ENCODE measurements around the gene EIF2B2.
"Not testable (repeated sequence)": the region's sequence is repeated elsewhere in the genome, so short reads cannot be mapped to it uniquely, and the experiment has no call there.

EIF2B2 gene

DNA sequence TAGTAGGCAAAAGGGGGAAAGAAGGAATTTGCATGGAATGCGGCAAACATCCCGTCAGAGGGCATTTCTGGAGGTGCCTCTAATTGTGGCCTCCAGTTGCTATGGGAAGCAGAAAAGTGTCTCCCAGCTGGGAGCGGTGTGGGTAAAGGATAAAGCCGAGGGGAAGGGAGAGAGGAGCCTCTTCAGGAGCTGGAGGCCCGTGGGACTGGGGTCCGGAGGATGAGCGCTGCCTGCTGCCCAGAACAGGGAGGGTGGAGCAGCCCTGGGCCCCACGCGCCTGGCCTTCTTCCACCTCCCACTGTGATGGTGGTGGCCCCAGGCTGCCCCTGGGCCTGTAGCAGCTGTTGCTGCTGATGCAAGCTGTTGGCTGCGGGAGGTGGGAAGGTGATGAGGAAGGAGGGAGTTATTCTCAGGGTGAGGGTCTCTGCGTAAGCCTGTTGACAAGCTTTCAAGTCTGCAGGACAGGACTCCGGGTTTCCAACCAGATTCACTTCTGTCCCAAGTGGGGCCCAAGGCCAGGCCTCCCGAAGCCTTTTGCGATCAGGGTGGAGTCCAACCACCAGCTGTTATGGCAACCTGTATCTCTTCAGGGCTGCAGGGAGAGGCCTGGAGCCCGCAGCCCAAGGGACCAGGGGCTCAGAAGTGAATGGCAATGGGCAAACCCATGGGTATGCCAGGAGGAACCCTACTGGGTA lies 28.2 kb upstream of the EIF2B2 start:
- DNase-seq: no peak

GRCh38 chr14:74975059-74975810 lies 27.5 kb upstream of the EIF2B2 start:
- no peak for DNase-seq

- no peak for DNase-seq
These were observed 26.2 kb upstream of the EIF2B2 start for GRCh38 chr14:74976264-74977113.

DNA sequence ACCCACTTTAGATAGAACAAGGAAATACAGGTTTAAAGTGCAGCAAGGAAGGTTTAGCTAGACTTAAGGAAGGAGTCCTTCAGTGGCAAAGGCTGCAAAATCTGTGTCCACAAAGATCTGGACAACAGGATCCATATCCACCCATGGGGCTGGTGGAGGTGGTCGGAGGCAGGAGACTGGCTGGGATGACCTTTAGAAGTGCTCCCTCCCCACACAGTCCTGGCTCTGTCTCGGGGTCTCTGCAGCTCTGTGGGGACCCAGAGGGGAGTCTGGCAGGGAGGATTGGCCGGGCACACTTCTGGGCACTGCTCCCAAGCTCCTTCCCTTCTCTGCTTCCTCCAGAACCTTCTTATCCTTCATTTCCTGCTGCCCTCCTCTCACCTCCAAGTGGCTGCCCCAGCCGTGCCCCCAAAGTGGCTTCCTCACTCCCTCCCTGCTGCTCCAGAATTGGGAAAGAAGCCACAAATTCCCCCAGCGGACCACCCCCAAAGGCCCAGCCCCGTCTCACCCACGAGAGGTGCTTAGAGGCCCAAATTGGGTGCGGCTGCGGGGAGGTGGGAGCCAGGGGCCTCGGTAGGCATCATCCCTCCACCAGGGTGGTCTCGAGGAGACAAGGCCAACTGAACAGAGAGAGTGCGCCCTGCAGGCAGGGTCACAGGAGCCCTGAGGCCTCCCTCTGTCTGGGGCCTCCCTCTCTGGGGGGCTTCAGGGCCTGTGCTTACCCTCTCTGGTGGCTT lies 25.4 kb upstream of the EIF2B2 start:
- DNase-seq: no peak

- DNase-seq: no peak
These were observed 24.8 kb upstream of the EIF2B2 start for GRCh38 chr14:74977901-74978385.

- DNase-seq: no peak
These were observed 24.2 kb upstream of the EIF2B2 start for GRCh38 chr14:74978416-74978947.

DNA sequence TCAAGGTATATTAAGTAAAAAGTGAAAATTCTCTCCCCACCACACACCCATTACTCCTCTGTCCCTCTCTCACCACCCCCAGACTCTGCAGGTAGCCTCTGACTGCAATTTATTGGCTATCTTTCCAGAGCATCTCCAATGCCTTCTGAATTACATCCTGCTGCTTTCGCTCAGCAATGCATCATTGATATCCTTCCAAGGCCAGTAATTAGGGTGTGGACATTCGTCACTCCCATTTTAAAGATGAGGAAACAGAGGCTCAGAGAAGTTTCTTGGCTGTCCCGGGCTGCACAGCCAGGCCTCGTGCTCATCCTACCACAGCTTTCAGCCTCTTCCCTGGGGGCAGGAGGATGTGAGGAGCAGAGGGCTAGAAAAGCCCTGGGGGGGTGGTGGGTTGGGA lies 23.7 kb upstream of the EIF2B2 start:
- no peak for DNase-seq

- DNase-seq: no peak
These were observed 23.0 kb upstream of the EIF2B2 start for GRCh38 chr14:74979442-74980397.

DNA sequence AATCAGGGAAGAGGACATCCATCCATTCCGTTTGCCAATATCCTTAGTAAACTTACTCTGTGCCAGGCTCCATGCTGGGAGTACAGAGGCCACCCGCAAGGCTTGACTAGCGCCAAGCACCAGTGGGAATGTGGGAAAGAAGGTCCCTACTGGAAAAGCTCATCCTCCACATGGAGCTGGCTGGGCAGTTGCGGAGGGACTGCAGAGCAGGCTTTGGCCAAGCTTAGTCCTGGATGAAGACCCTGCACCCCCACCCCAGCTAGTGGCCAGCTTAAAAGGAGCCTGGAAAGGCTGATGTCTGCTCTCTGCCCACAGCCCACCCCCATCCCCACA lies 22.4 kb upstream of the EIF2B2 start:
- no peak for DNase-seq

DNA sequence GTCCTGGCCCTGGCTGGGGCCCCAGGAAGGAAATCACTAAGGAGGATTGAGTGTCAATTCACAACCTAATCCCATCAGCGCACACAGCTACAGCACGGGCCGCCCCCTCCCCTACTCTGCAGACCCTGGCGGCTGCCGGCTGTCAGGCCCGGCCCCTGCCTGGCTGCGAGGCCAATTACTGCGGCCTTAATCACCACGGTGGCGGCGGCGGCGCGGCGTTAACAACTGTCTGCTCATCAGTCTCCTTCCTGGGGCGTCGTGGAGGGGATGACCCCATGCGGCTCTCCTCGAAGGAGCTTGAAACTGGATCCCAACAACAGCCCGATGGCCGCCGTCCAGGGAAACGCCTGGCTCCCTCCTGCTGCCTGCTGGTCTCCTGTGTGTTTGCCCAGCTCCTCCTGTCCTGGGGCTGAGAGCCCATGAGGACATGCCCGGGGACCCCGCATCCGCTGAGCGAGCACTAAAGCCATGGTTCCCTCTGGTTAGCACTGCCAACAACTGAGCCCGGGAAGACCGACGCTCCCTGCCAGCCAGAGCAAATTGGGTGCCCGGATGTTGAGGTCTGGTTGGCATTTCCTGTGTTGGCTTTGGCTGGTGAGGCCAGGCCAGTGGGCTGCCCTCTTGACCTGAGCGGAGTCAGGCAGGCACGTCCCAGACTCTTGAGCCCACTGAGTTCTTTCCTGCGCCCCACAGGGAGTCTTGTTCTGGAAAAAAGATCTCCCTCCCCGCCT lies 21.8 kb upstream of the EIF2B2 start:
- no peak for DNase-seq

GRCh38 chr14:74981462-74981782 lies 21.3 kb upstream of the EIF2B2 start:
- DNase-seq: no peak

- DNase-seq: no peak
These were observed 20.9 kb upstream of the EIF2B2 start for GRCh38 chr14:74981833-74982232.

- no peak for DNase-seq
These were observed 20.1 kb upstream of the EIF2B2 start for GRCh38 chr14:74982661-74983060.

DNA sequence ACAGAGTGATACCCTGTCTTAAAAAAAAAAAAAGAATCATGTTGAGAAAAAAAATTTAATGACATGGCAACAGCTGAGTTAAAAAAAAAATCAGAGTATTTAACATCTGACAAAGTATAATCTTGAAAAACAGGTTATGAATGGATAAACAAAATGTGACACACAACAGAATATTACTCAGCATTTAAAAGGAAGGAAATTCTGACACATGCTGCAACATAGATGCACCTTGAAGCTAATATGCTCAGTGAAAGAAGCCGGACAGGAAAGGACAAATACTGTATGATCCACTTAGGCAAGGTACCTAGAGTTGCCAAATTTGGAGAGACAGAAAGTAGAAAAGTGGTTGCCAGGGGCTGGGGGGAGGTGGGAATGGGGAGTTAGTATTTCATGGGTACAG lies 19.4 kb upstream of the EIF2B2 start:
- no peak for DNase-seq

DNA sequence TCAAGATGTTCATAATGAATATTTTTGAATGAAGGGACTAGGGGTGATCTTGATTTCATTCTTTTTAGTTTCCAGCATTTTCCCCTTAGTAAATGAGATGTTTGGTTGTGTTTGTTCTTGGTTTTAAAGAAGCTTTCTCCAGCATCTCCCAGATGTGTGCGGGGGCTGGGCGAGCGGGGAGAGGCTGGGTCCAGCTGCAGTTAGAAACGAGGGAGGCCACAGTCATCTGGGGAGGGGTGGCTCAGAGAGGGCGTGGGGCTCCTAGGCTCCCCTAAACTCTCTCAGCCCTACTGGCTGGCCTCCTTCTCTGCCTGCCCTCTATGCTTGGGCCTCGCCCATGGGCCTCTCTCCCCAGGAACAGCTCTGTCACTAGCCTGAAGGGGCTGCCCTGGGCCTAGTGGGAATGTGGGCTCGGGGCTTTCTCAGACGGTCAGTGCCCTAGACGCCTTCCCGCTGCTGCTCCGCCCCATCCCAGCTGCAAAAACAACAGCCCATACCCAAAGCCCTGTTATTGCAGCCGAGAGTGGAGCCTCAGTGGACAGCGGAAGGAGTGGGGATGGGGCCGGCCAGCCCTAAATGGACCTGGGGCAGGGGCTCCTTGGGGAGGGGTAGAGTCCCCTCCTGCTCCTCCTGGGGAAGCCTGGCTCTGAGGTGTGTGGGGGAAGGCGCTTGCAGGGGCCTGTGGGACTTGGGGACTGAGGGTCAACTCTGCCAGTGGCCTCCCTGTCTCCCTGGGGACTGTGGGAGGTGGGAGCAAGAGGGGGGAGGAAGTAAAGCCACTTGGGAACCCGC lies 18.3 kb upstream of the EIF2B2 start:
- no peak for DNase-seq

DNA sequence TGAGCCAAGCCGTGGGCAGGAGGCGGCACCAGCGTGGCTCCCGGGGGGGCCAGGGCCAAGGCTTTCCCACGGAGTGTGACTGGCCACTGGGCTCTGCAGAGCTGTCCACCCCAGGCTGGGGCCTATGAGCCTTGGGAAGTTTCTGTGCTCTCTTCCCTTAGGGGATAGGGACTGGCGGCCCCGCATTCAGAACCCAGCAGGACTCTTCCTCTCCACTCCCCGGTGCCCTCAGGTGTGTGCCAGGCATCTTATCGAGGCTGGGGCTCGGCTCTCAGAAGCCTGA lies 17.8 kb upstream of the EIF2B2 start:
- DNase-seq: no peak

DNA sequence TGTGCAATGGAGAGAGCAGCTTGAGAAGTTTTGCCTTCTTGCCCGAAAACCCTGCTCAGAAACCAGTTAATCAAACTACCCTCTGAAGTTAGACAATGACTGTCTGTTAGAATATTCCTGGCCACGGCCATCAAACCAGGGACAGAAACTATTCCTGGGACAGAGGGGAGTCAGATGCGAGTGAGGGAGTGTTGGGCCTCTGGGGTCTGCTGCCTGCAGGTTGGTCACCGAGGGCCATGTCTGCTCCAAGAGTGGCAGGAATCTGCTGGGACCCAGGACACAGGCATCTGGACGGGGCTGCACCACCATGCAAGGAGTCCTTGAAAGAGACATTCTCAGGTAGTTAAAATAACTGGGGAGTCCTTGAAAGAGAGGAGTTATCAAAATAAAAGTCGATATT lies 16.9 kb upstream of the EIF2B2 start:
- no peak for DNase-seq

- no peak for DNase-seq
These were observed 14.6 kb upstream of the EIF2B2 start for GRCh38 chr14:74988131-74988530.

DNA sequence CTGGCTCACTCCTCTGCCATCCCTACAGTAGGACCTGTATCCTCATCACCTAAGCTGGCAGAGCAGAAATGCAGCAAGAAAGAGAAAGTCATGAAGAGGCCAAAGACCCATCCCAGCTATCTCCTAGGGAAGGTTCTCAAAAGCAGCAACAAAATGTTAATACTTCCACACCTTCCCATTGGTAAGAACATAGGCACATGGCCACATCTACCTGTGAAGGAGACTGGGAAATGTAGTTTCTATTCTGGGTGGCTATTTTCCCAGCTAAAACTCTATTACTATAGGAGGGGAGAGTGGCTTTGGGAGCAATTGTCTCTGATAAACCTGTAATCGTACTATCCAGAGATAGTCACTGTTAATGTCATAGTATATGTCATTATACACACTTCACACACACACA lies 13.7 kb upstream of the EIF2B2 start:
- no peak for DNase-seq

GRCh38 chr14:74994182-74994581 lies 8.5 kb upstream of the EIF2B2 start:
- not testable (repeated sequence) for DNase-seq

All from CD4-positive, alpha-beta T cell treated with Interleukin-4 for 1 hour (primary cell).